Stimulated activated CD8-positive, alpha-beta memory T cell treated with anti-CD3 and anti-CD28 coated beads, Interleukin-7, amount 100 ng/mL, for 48 hours (primary cell): ENCODE results near the gene OCSTAMP.

Source experiments
- DNase-seq, 2 donors: peaks; one replicate each; pipeline ENCODE4 v3.0.0-alpha.2; 2020; ENCODE audit warnings: low read depth in 1 of 2; ENCODE audit errors: extremely low read depth in 1 of 2

The OCSTAMP gene

GRCh38 chr20:46554828-46555227 lies 4.4 kb upstream of the OCSTAMP start:
- no peak for DNase-seq

GRCh38 chr20:46553926-46554325 lies 3.5 kb upstream of the OCSTAMP start:
- no peak for DNase-seq

- peak in 1 of 2 donors; percentile 38 for DNase-seq
Observed at GRCh38 chr20:46552460-46553420, 2.3 kb upstream of the OCSTAMP start.

GRCh38 chr20:46551522-46552381 lies 1.3 kb upstream of the OCSTAMP start:
- DNase-seq: no peak

- no peak for DNase-seq
Observed at GRCh38 chr20:46549188-46549972, 1.1 kb downstream of the OCSTAMP start.

- DNase-seq: no peak
Observed at GRCh38 chr20:46548688-46549087, 1.8 kb downstream of the OCSTAMP start.

GRCh38 chr20:46547995-46548394 lies 2.5 kb downstream of the OCSTAMP start:
- no peak for DNase-seq

- DNase-seq: no peak
Observed at GRCh38 chr20:46546936-46547335, 3.5 kb downstream of the OCSTAMP start.

- no peak for DNase-seq
Observed at GRCh38 chr20:46546298-46546697, 4.2 kb downstream of the OCSTAMP start.

- DNase-seq: no peak
Observed at GRCh38 chr20:46545827-46546138, 4.7 kb downstream of the OCSTAMP start.

GRCh38 chr20:46545077-46545826 lies 5.2 kb downstream of the OCSTAMP start:
- DNase-seq: peak; percentile 35 to 49

GRCh38 chr20:46544576-46544975 lies 5.9 kb downstream of the OCSTAMP start:
- no peak for DNase-seq

GRCh38 chr20:46543959-46544358 lies 6.5 kb downstream of the OCSTAMP start:
- DNase-seq: no peak

- DNase-seq: no peak
Observed at GRCh38 chr20:46543033-46543432, 7.4 kb downstream of the OCSTAMP start.

- no peak for DNase-seq
Observed at GRCh38 chr20:46541229-46541935, 9.1 kb downstream of the OCSTAMP start.

- no peak for DNase-seq
Observed at GRCh38 chr20:46539113-46539512, 11.3 kb downstream of the OCSTAMP start.

GRCh38 chr20:46530640-46531039 lies 19.8 kb downstream of the OCSTAMP start:
- DNase-seq: no peak

- DNase-seq: no peak
Observed at GRCh38 chr20:46523696-46524328, 26.6 kb downstream of the OCSTAMP start.

- DNase-seq: no peak
Observed at GRCh38 chr20:46523108-46523507, 27.3 kb downstream of the OCSTAMP start.
